Breast epithelium (tissue), 4 donors: ENCODE measurements around the gene APOL2. TPM values are rescaled to one million over a fixed set of nuclear protein-coding genes. Genes with fewer than 3 reads are reported as not detected.

Experiments
- DNase-seq, 2 donors: peaks; one replicate each; pipeline ENCODE4 v3.0.0-alpha.2; 2019; ENCODE audit warnings: low spot score in 2 of 2
- H3K27ac ChIP-seq, 2 donors: fragments of 200-600 bp; sonication (generic) in 1 of 2; one replicate each; pipeline ENCODE4 v1.5.1; 2016 to 2019; ENCODE audit warnings: mild to moderate bottlenecking in 1 of 2
- H3K27me3 ChIP-seq, 2 donors: fragments of 200-600 bp; sonication (generic) in 1 of 2; one replicate each; pipeline versions ENCODE4 v1.5.1 to v1.6.0; 2017 to 2019; ENCODE audit warnings: control low read depth in 1 of 2, mild to moderate bottlenecking in 1 of 2
- H3K36me3 ChIP-seq: fragments of 200-600 bp; one replicate; pipeline ENCODE4 v1.5.1; 2019
- H3K4me1 ChIP-seq, 2 donors: fragments of 200-600 bp; sonication (generic); one replicate each; pipeline ENCODE4 v1.5.1; 2016 to 2019; ENCODE audit warnings: control low read depth in 1 of 2
- H3K4me3 ChIP-seq, 3 donors: fragments of 200-600 bp; sonication (generic); 1 replicate in 2 of 3; 2 replicates in 1 of 3; pipeline ENCODE4 v1.5.1; 2016 to 2019; ENCODE audit warnings: mild to moderate bottlenecking in 3 of 3, moderate library complexity in 2 of 3
- H3K9me3 ChIP-seq, 2 donors: fragments of 200-600 bp; sonication (generic) in 1 of 2; one replicate each; pipeline ENCODE4 v1.5.1; 2016 to 2019; ENCODE audit warnings: control low read depth in 1 of 2
- POLR2A ChIP-seq: fragments of 450-650 bp; IDR thresholded peaks from one replicate; pipeline ENCODE4 v1.6.1; 2016; ENCODE audit warnings: antibody characterized with exemption, mild to moderate bottlenecking, moderate library complexity
- POLR2AphosphoS5 ChIP-seq, 3 donors: sonication (generic); formaldehyde crosslinking; IDR thresholded peaks; one replicate each; pipeline ENCODE4 v1.6.1; 2017; ENCODE audit warnings: antibody characterized with exemption in 3 of 3
- intact Hi-C: fragments of 100-400 bp; cut with DNase I; formaldehyde crosslinking; loops from one replicate; pipeline ENCODE4 v1.15.1; 2023; ENCODE audit warnings: low total_unique reads
- total RNA-seq, 3 donors: library from RNA; depleted of rRNA; stranded (reverse); fragments of >200 nt; gene quantifications; one replicate each; pipeline ENCODE4 v1.1.0, GENCODE V29; 2016
- TF ChIP-seq, protein P1 (sequence below), 3 donors: fragments of 450-650 bp; IDR thresholded peaks; one replicate each; pipeline ENCODE4 v1.5.1; 2016 to 2017; ENCODE audit warnings: antibody characterized with exemption in 3 of 3, mild to moderate bottlenecking in 3 of 3, moderate library complexity in 3 of 3

The APOL2 gene
- total RNA-seq, 3 donors from 2014 or later: 50.4 to 112 (median 73.8) TPM

DNA sequence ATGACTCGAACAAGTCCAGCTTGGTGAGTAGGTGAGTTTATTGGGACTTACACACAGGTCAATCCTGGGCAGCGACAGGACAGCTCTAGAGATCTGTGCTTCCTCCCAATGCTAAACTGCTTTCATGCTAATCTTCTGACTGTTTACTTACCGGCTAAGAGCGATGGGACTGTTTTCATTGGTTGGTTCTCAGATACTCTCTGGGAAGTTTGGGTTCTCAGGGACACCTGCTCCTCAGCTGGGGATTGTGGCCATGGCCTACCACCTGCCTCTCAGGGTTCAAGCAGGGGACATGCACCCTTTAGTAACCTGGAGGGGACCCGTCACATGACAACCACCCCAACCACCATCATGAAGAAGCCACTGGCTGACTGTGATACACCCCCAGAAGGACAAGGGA is 13.1 kb downstream of the APOL2 start:
- H3K27ac ChIP-seq: no peak overlapping the region
- DNase-seq: no peak

DNA sequence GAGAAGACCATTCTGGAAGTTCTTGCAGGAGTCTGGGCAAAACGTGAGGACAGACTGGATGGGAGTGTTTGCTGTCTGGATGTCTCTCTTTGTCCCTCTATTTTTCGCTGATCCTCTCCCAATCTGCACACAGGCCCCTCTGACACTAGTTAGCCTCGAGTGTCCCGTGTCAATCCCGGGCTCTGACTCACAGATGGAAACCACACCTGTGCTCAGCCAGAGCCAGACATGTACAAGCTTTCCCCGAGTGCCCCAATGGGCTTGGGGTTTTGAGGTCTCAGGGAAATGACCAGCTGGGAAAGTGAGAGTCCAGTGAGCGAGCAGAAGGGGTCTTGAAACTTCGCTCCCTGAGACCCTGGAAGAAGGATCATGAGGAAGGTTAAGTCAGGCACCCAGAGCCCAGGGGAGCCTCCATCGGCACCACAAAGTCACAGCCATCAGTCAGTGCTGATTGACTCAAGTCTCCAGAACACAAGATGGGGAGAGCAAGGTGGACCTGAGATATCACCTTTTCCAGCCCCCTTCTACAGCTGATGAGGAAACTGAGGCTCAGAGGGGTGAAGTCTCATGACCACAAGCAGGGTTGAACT is 13.9 kb downstream of the APOL2 start:
- Histone ChIP-seq H3K36me3 (no peaks in the 10 kb centered on the region), H3K27ac (no peak overlapping the region), H3K4me1 (no peaks in the 10 kb centered on the region), H3K9me3 (no peaks in the 10 kb centered on the region), H3K27me3 (no peaks in the 10 kb centered on the region), H3K4me3 (no peak overlapping the region)
- intact Hi-C loops: no loop called here
- TF ChIP-seq POLR2AphosphoS5 (IDR thresholded peaks at IDR 0.05): no peak
- TF ChIP-seq, protein P1, sequence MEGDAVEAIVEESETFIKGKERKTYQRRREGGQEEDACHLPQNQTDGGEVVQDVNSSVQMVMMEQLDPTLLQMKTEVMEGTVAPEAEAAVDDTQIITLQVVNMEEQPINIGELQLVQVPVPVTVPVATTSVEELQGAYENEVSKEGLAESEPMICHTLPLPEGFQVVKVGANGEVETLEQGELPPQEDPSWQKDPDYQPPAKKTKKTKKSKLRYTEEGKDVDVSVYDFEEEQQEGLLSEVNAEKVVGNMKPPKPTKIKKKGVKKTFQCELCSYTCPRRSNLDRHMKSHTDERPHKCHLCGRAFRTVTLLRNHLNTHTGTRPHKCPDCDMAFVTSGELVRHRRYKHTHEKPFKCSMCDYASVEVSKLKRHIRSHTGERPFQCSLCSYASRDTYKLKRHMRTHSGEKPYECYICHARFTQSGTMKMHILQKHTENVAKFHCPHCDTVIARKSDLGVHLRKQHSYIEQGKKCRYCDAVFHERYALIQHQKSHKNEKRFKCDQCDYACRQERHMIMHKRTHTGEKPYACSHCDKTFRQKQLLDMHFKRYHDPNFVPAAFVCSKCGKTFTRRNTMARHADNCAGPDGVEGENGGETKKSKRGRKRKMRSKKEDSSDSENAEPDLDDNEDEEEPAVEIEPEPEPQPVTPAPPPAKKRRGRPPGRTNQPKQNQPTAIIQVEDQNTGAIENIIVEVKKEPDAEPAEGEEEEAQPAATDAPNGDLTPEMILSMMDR (IDR thresholded peaks at IDR 0.05): no peak
- no peak for TF ChIP-seq POLR2A
- DNase-seq: no peak

More for the DNA sequence above, 13.1 kb downstream of the APOL2 start:
- TF ChIP-seq POLR2A (no peak), POLR2AphosphoS5 (IDR thresholded peaks at IDR 0.05) (no peak)
- TF ChIP-seq, protein P1 (IDR thresholded peaks at IDR 0.05): no peak
- Histone ChIP-seq H3K27me3 (no peaks in the 10 kb centered on the region), H3K4me1 (no peaks in the 10 kb centered on the region), H3K36me3 (no peaks in the 10 kb centered on the region), H3K4me3 (no peak overlapping the region), H3K9me3 (no peaks in the 10 kb centered on the region)
- intact Hi-C loops: no loop called here

DNA sequence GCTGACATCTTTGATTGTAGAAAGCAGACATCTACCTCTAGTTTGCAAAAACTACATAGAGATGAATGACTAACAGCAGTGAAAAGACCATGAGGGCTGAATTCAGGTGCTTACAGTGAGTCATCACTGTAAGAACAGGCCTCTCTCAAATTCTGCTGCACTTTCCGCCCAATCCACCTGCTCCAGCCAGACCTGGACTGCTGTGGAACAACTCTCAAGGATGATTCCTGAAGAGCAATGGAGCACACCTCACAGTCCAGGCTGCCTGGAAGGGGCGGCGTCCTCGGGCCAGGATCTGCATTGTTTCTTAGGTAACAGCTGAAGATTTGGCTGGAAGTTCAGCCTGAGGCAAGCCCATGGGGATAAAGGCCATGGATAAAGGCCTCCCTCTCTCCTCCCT is 15.1 kb downstream of the APOL2 start:
- Histone ChIP-seq H3K27ac (no peak overlapping the region), H3K4me1 (no peaks in the 10 kb centered on the region), H3K36me3 (no peaks in the 10 kb centered on the region), H3K4me3 (no peak overlapping the region), H3K27me3 (no peaks in the 10 kb centered on the region), H3K9me3 (no peaks in the 10 kb centered on the region)
- DNase-seq: no peak
- TF ChIP-seq, protein P1 (IDR thresholded peaks at IDR 0.05): no peak
- TF ChIP-seq POLR2AphosphoS5 (IDR thresholded peaks at IDR 0.05) (no peak), POLR2A (no peak)
- intact Hi-C loops: no loop called here

DNA sequence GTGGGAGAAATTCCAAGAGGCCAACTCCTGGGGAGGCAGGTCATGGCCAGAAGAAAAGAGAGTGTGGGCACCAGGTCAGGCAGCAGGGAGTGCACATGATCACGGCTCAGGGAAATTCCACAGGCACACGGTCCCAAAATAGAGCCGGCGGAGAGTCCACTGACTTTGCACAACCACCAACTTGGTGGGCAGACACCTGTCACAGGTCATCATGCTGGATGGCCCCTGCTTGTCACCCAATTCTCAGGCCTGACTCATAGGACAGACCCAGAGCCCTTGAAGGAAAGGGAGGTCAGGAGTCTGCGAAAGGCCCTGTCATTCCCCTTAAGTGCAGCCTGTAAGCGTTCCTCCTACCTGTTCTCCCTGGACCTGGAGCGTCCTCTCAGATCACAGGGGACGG is 15.8 kb downstream of the APOL2 start:
- Histone ChIP-seq H3K4me1 (no peaks in the 10 kb centered on the region), H3K36me3 (no peaks in the 10 kb centered on the region), H3K27me3 (no peaks in the 10 kb centered on the region), H3K27ac (no peak overlapping the region), H3K9me3 (no peaks in the 10 kb centered on the region), H3K4me3 (no peak overlapping the region)
- intact Hi-C loops: no loop called here
- TF ChIP-seq, protein P1 (IDR thresholded peaks at IDR 0.05): no peak
- TF ChIP-seq POLR2AphosphoS5 (IDR thresholded peaks at IDR 0.05) (no peak), POLR2A (no peak)
- no peak for DNase-seq

DNA sequence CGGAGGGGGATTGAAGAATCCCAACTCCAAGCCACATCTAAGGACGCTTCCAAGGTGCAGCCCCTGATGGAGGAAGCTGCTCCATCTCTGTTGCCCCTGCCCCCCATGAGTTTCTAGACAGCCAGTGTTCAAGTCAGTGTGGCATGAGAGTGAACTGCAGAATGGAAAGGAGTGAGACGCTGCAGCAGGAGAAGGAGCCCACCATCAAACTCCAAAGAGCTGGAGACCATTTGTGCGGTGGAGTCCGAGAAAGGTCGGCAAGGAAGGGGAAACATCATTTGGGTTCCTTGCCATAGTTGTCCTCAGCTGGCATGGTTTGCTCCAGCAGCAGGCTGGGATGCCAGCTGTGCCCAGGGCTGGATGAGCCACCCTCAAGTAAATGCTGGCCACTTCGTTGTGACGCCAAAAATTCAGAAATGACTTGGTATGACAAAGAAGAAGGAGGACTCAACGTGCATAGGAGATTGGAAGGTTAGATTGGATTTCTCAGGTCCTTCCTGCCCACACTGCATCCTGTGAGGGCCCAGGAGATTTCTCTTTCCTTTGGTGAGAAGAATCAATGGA is 16.4 kb downstream of the APOL2 start:
- Histone ChIP-seq H3K4me1 (no peaks in the 10 kb centered on the region), H3K27me3 (no peaks in the 10 kb centered on the region), H3K9me3 (no peaks in the 10 kb centered on the region), H3K4me3 (no peak overlapping the region), H3K27ac (no peak overlapping the region), H3K36me3 (no peaks in the 10 kb centered on the region)
- no peak for DNase-seq
- TF ChIP-seq, protein P1 (IDR thresholded peaks at IDR 0.05): no peak
- TF ChIP-seq POLR2A (no peak), POLR2AphosphoS5 (IDR thresholded peaks at IDR 0.05) (no peak)
- intact Hi-C loops: no loop called here
